ENCODE data around the gene NTRK3.

Gene NTRK3

DNA sequence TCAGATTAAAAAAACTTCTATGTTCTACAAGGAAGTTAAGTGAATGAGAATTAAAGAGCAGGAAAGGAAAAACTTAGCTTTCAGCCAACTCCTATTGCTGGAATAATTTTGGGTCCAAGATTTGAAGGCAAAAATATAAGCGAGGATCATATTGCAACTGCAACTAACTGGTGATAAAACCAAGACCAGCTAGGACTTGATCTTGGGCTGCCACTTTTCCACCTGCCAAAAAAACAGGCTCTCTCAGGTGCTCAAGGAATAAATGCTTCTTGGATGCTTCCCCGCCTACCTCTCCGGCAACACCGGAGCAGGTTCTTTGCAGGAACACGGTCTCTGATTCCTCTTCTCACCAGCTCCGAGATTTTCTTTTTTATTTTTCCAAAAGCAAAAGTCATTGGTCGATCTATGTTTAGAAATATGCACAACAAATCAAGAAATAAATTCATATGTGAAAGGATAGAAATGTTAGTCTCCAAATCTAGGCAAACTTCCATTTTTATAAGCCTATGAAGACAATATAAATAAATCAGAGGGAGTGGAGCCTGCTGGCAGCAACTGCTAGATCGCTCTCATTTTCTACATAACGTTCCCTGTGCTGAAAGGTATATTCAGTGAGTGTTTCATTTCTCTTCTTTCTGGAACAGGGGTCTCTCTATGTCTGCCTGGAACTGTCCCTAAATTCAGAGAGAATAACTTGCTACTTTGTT is 241.9 kb downstream of the NTRK3 start:
- no peak for DNase-seq
- Mint-ChIP-seq H3K27me3 (no peaks in the 10 kb centered on the region), H3K9me3 (no peaks in the 10 kb centered on the region), H3K36me3 (no peaks in the 10 kb centered on the region), H3K27ac (no peak overlapping the region), H3K4me3 (no peak overlapping the region), H3K4me1 (no peaks in the 10 kb centered on the region)
- CTCF ChIA-PET: no interaction called here

DNA sequence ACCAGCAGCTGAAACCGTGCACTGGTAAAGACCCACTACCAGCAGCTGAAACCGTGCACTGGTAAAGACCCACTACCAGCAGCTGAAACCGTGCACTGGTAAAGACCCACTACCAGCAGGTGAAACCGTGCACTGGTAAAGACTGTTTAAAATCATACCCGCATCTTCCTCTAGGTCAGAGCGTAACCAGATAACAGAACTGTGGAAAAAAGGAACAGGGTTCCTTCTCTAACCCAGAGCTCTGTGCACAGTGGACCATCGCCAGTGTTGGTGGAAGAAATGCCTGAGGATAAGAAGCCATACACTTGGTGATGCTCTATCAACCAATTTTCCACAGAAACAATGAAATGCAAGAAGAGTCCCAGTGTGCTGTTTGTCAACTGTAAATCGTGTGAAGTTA is 243.4 kb downstream of the NTRK3 start:
- H3K27me3 Mint-ChIP-seq: no peaks in the 10 kb centered on the region
- no peak for DNase-seq
- H3K9me3 Mint-ChIP-seq: no peaks in the 10 kb centered on the region
- no peaks in the 10 kb centered on the region for H3K36me3 Mint-ChIP-seq
- H3K4me1 Mint-ChIP-seq: no peaks in the 10 kb centered on the region
- no peak overlapping the region for H3K27ac Mint-ChIP-seq
- CTCF ChIA-PET: no interaction called here
- H3K4me3 Mint-ChIP-seq: no peak overlapping the region

GRCh38 chr15:88012688-88013087 is 243.9 kb downstream of the NTRK3 start:
- H3K9me3 Mint-ChIP-seq: no peaks in the 10 kb centered on the region
- no peak overlapping the region for H3K27ac Mint-ChIP-seq
- no peaks in the 10 kb centered on the region for H3K27me3 Mint-ChIP-seq
- CTCF ChIA-PET: no interaction called here
- H3K4me3 Mint-ChIP-seq: no peak overlapping the region
- no peaks in the 10 kb centered on the region for H3K36me3 Mint-ChIP-seq
- H3K4me1 Mint-ChIP-seq: no peaks in the 10 kb centered on the region
- DNase-seq: no peak

- H3K27me3 Mint-ChIP-seq: no peaks in the 10 kb centered on the region
- H3K4me3 Mint-ChIP-seq: no peak overlapping the region
- DNase-seq: no peak
- H3K36me3 Mint-ChIP-seq: no peaks in the 10 kb centered on the region
- CTCF ChIA-PET: no interaction called here
- H3K27ac Mint-ChIP-seq: no peak overlapping the region
- no peaks in the 10 kb centered on the region for H3K4me1 Mint-ChIP-seq
- H3K9me3 Mint-ChIP-seq: no peaks in the 10 kb centered on the region
Measured at GRCh38 chr15:88012233-88012632, 244.3 kb downstream of the NTRK3 start.

DNA sequence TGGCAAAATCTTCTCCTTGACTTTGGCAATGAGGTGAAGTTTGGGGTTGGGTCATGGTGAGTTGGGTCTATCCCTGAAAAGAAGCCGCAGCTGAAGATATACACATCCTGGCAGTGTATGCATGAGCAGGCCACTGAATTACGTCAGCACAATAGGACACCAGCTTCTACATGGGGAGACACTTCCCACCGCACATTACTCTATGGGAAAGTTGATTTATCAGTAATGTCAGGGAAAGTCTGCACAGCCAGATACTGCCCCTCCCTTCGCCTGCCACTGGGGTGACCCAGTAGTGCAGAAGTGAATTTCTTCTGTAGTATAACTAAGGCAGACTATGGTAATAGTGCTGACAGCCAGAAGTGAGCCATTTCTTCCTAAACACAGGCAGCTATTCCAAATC is 245.0 kb downstream of the NTRK3 start:
- no peak for DNase-seq
- Mint-ChIP-seq H3K4me1 (no peaks in the 10 kb centered on the region), H3K4me3 (no peak overlapping the region), H3K9me3 (no peaks in the 10 kb centered on the region), H3K36me3 (no peaks in the 10 kb centered on the region), H3K27ac (no peak overlapping the region), H3K27me3 (no peaks in the 10 kb centered on the region)
- CTCF ChIA-PET: no interaction called here

- CTCF ChIA-PET: no interaction called here
- no peak overlapping the region for H3K27ac Mint-ChIP-seq
- H3K4me1 Mint-ChIP-seq: no peaks in the 10 kb centered on the region
- no peak for DNase-seq
- H3K36me3 Mint-ChIP-seq: no peaks in the 10 kb centered on the region
- H3K9me3 Mint-ChIP-seq: no peaks in the 10 kb centered on the region
- no peak overlapping the region for H3K4me3 Mint-ChIP-seq
- H3K27me3 Mint-ChIP-seq: no peaks in the 10 kb centered on the region
Measured at GRCh38 chr15:88006146-88006545, 250.4 kb downstream of the NTRK3 start.

- CTCF ChIA-PET: no interaction called here
- no peak overlapping the region for H3K27ac Mint-ChIP-seq
- no peak overlapping the region for H3K4me3 Mint-ChIP-seq
- H3K4me1 Mint-ChIP-seq: no peaks in the 10 kb centered on the region
- DNase-seq: no peak
- no peaks in the 10 kb centered on the region for H3K27me3 Mint-ChIP-seq
- H3K36me3 Mint-ChIP-seq: no peaks in the 10 kb centered on the region
- no peaks in the 10 kb centered on the region for H3K9me3 Mint-ChIP-seq
Measured at GRCh38 chr15:88004399-88004798, 252.1 kb downstream of the NTRK3 start.

GRCh38 chr15:88003541-88004327 is 252.8 kb downstream of the NTRK3 start:
- Mint-ChIP-seq H3K27ac (no peak overlapping the region), H3K4me3 (no peak overlapping the region), H3K9me3 (no peaks in the 10 kb centered on the region), H3K4me1 (no peaks in the 10 kb centered on the region), H3K27me3 (no peaks in the 10 kb centered on the region), H3K36me3 (no peaks in the 10 kb centered on the region)
- CTCF ChIA-PET: no interaction called here
- DNase-seq: no peak

DNA sequence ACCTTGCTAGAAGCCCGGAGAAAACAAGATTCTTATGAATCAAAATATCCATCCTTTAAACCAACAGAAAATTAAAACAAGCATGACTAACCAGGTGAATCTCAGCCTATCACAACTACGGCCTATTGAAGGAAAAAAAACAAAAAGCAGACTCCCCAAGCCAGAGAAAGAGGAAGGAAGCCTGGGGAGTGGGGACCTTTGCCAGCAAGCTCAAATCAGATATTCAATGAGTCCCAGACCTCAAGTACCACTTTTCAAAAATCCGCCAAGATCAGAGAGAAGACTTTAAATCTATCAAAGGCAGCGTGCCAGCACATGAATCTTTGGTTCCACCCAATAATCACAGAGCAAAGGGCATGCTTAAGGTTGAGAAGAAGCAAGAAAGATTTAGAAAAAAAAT is 253.8 kb downstream of the NTRK3 start:
- CTCF ChIA-PET: no interaction called here
- H3K4me3 Mint-ChIP-seq: no peak overlapping the region
- no peak overlapping the region for H3K27ac Mint-ChIP-seq
- H3K36me3 Mint-ChIP-seq: no peaks in the 10 kb centered on the region
- DNase-seq: no peak
- no peaks in the 10 kb centered on the region for H3K4me1 Mint-ChIP-seq
- H3K27me3 Mint-ChIP-seq: no peaks in the 10 kb centered on the region
- no peaks in the 10 kb centered on the region for H3K9me3 Mint-ChIP-seq

DNA sequence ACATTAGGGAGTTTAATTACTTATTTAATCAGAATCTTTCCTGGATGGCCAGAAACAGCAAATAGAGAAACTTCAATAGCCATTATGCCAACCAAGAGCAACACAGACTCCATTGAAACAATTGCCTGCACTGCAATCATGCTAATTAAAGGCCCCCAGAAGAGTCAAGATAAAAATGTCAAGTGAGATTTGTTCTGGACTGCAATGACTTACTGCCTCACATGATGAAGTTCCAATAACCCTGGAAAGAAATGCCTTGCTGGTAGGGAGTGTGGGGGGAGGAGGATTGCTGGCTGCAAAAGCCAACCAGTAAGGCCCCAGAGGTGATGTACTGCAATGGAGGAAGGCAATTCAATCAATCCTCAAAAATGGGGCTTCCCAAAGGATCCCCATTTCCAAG is 257.9 kb downstream of the NTRK3 start:
- no peaks in the 10 kb centered on the region for H3K36me3 Mint-ChIP-seq
- no peaks in the 10 kb centered on the region for H3K9me3 Mint-ChIP-seq
- no peak overlapping the region for H3K4me3 Mint-ChIP-seq
- CTCF ChIA-PET: no interaction called here
- no peaks in the 10 kb centered on the region for H3K4me1 Mint-ChIP-seq
- H3K27me3 Mint-ChIP-seq: no peaks in the 10 kb centered on the region
- DNase-seq: no peak
- H3K27ac Mint-ChIP-seq: no peak overlapping the region

- Mint-ChIP-seq H3K36me3 (no peaks in the 10 kb centered on the region), H3K4me3 (no peak overlapping the region), H3K27ac (no peak overlapping the region), H3K9me3 (no peaks in the 10 kb centered on the region), H3K27me3 (no peaks in the 10 kb centered on the region), H3K4me1 (no peaks in the 10 kb centered on the region)
- no peak for DNase-seq
- CTCF ChIA-PET: no interaction called here
Measured at GRCh38 chr15:87986776-87987175, 269.8 kb downstream of the NTRK3 start.

GRCh38 chr15:87985451-87985850 is 271.1 kb downstream of the NTRK3 start:
- H3K36me3 Mint-ChIP-seq: no peaks in the 10 kb centered on the region
- no peaks in the 10 kb centered on the region for H3K9me3 Mint-ChIP-seq
- H3K27me3 Mint-ChIP-seq: no peaks in the 10 kb centered on the region
- no peak overlapping the region for H3K4me3 Mint-ChIP-seq
- no peak for DNase-seq
- no peaks in the 10 kb centered on the region for H3K4me1 Mint-ChIP-seq
- CTCF ChIA-PET: no interaction called here
- no peak overlapping the region for H3K27ac Mint-ChIP-seq

DNA sequence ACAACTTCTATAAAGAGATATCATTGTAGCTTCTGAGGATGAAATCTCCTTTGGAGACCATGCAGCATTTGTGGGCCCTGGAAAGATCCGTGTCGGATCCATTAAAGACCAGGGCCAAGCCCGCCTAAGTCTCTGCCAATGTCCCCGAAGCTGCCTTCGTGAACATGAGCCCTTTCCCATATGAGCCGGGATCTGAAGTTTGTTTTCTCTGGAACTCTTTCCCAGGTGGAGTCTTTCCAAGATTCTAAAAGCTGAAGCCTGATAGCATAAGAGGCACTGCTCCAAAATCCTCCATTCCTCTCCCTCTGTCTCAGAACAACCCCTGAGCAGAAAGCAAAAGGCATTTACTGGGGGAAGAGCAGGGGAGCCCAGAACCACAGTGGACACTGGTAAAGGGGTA is 274.6 kb downstream of the NTRK3 start:
- Mint-ChIP-seq H3K4me1 (no peaks in the 10 kb centered on the region), H3K27ac (no peak overlapping the region), H3K4me3 (no peak overlapping the region), H3K36me3 (no peaks in the 10 kb centered on the region), H3K27me3 (no peaks in the 10 kb centered on the region), H3K9me3 (no peaks in the 10 kb centered on the region)
- CTCF ChIA-PET: no interaction called here
- DNase-seq: no peak

GRCh38 chr15:87977907-87978306 is 278.6 kb downstream of the NTRK3 start:
- Mint-ChIP-seq H3K27ac (no peak overlapping the region), H3K9me3 (peaks cover 6% of the 10 kb centered on the region), H3K27me3 (peaks cover 3% of the 10 kb centered on the region), H3K4me3 (no peak overlapping the region), H3K36me3 (no peaks in the 10 kb centered on the region), H3K4me1 (no peaks in the 10 kb centered on the region)
- DNase-seq: no peak
- CTCF ChIA-PET: no interaction called here

DNA sequence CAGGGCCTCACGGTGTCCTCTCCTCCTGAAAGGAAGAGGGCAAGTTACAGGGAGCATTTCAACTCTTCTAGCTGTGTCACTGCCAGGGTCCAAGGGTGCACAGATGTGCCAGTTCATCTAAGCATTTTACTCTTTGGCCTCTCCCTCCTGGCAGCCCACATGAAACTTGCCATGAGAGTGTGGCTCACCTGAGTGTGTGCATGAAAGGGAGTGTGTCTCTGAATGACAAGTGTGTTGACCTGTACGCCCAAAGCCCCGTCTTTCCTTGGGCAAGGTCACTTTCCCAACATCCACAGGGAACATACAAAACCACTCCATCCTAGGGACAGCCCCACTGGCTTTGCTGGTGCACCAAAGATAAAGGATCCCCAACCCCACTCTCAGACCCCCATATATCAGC is 280.0 kb downstream of the NTRK3 start:
- DNase-seq: no peak
- Mint-ChIP-seq H3K4me3 (no peak overlapping the region), H3K36me3 (no peaks in the 10 kb centered on the region), H3K27ac (no peak overlapping the region), H3K9me3 (peaks cover 6% of the 10 kb centered on the region), H3K4me1 (no peaks in the 10 kb centered on the region), H3K27me3 (peaks cover 3% of the 10 kb centered on the region)
- CTCF ChIA-PET: no interaction called here
